Suprapubic skin (tissue), 4 donors: Measurements from ENCODE around the gene ERCC4. TPM values are rescaled to one million over a fixed set of nuclear protein-coding genes. Genes with fewer than 3 reads are reported as not detected.

ENCODE experiments used
- DNase-seq, 2 donors: peaks; one replicate each; pipeline ENCODE4 v3.0.0-alpha.2; 2019; ENCODE audit warnings: low spot score in 2 of 2
- H3K27ac ChIP-seq: fragments of 200-600 bp; sonication (generic); one replicate; pipeline ENCODE4 v1.5.1; 2019
- H3K27me3 ChIP-seq: fragments of 200-600 bp; sonication (generic); one replicate; pipeline ENCODE4 v1.5.1; 2019
- H3K36me3 ChIP-seq: fragments of 200-600 bp; sonication (generic); one replicate; pipeline ENCODE4 v1.5.1; 2019
- H3K4me1 ChIP-seq: fragments of 200-600 bp; sonication (generic); one replicate; pipeline ENCODE4 v1.5.1; 2019
- H3K4me3 ChIP-seq: fragments of 200-600 bp; sonication (generic); one replicate; pipeline ENCODE4 v1.5.1; 2019; ENCODE audit warnings: mild to moderate bottlenecking
- H3K9me3 ChIP-seq: fragments of 200-600 bp; sonication (generic); one replicate; pipeline ENCODE4 v1.5.1; 2019
- CTCF ChIP-seq, 2 donors: fragments of 200-600 bp in 1 of 2; fragments of 450-650 bp in 1 of 2; sonication (generic) in 1 of 2; IDR thresholded peaks; one replicate each; pipeline ENCODE4 v1.5.1; 2016 to 2019; ENCODE audit warnings: antibody characterized with exemption in 2 of 2, mild to moderate bottlenecking in 1 of 2, moderate library complexity in 1 of 2
- EP300 ChIP-seq: sonication (generic); formaldehyde crosslinking; IDR thresholded peaks from one replicate; pipeline ENCODE4 v1.6.1; 2017; ENCODE audit warnings: antibody characterized with exemption
- POLR2A ChIP-seq, 2 donors: fragments of 450-650 bp; IDR thresholded peaks; one replicate each; pipeline ENCODE4 v1.6.1; 2017; ENCODE audit warnings: antibody characterized with exemption in 2 of 2, mild to moderate bottlenecking in 2 of 2, moderate library complexity in 2 of 2
- POLR2AphosphoS5 ChIP-seq, 3 donors: sonication (generic); formaldehyde crosslinking; IDR thresholded peaks; one replicate each; pipeline ENCODE4 v1.6.1; 2017; ENCODE audit warnings: antibody characterized with exemption in 3 of 3
- WGBS: methylation state at CpG from one replicate; pipeline ENCODE4 v1.1.5; 2018; 5-methylcytosine and 5-hydroxymethylcytosine counted together
- total RNA-seq, 4 donors: library from RNA; depleted of rRNA; stranded (reverse); fragments of >200 nt; gene quantifications; one replicate each; pipeline ENCODE4 v1.1.0, GENCODE V29; 2016

ERCC4 gene
- total RNA-seq, 4 donors from 2014 or later: 4.3 to 6.0 (median 5.2) TPM

GRCh38 chr16:13994239-13995106, 74.5 kb downstream of the ERCC4 start:
- H3K36me3 ChIP-seq: no peaks in the 10 kb centered on the region
- no peak overlapping the region for H3K4me3 ChIP-seq
- TF ChIP-seq POLR2AphosphoS5 (IDR thresholded peaks at IDR 0.05) (no peak), CTCF (IDR thresholded peaks at IDR 0.05) (no peak), EP300 (no peak), POLR2A (IDR thresholded peaks at IDR 0.05) (no peak)
- H3K4me1 ChIP-seq: no peaks in the 10 kb centered on the region
- peak in 1 of 2 donors; percentile 13 for DNase-seq
- whole genome bisulfite sequencing: 52% methylated on average over 14 of the region's 14 CpGs
- H3K27me3 ChIP-seq: no peaks in the 10 kb centered on the region
- no peaks in the 10 kb centered on the region for H3K9me3 ChIP-seq
- H3K27ac ChIP-seq: no peak overlapping the region

GRCh38 chr16:13995194-13995593, 75.2 kb downstream of the ERCC4 start:
- H3K27ac ChIP-seq: no peak overlapping the region
- H3K9me3 ChIP-seq: no peaks in the 10 kb centered on the region
- TF ChIP-seq CTCF (IDR thresholded peaks at IDR 0.05) (no peak), POLR2A (IDR thresholded peaks at IDR 0.05) (no peak), EP300 (no peak), POLR2AphosphoS5 (IDR thresholded peaks at IDR 0.05) (no peak)
- no peak overlapping the region for H3K4me3 ChIP-seq
- no peaks in the 10 kb centered on the region for H3K27me3 ChIP-seq
- no peaks in the 10 kb centered on the region for H3K36me3 ChIP-seq
- no peaks in the 10 kb centered on the region for H3K4me1 ChIP-seq
- 88% methylated on average over 1 of the region's 1 CpG for WGBS
- DNase-seq: no peak

GRCh38 chr16:13996778-13997288, 76.9 kb downstream of the ERCC4 start:
- TF ChIP-seq CTCF (IDR thresholded peaks at IDR 0.05) (no peak), POLR2AphosphoS5 (IDR thresholded peaks at IDR 0.05) (no peak), EP300 (no peak), POLR2A (IDR thresholded peaks at IDR 0.05) (no peak)
- WGBS: 87% methylated on average over 11 of the region's 11 CpGs
- H3K27ac ChIP-seq: no peak overlapping the region

GRCh38 chr16:13997526-13997925, 77.6 kb downstream of the ERCC4 start:
- DNase-seq: no peak
- Histone ChIP-seq H3K4me1 (peaks cover 3% of the 10 kb centered on the region), H3K4me3 (no peak overlapping the region), H3K36me3 (no peaks in the 10 kb centered on the region), H3K27ac (no peak overlapping the region), H3K9me3 (no peaks in the 10 kb centered on the region), H3K27me3 (no peaks in the 10 kb centered on the region)
- 86% methylated on average over 4 of the region's 4 CpGs for WGBS
- TF ChIP-seq POLR2A (IDR thresholded peaks at IDR 0.05): no peak
- no peak for TF ChIP-seq EP300
- TF ChIP-seq CTCF (IDR thresholded peaks at IDR 0.05): no peak
- TF ChIP-seq POLR2AphosphoS5 (IDR thresholded peaks at IDR 0.05): no peak

More at GRCh38 chr16:13996778-13997288, 76.9 kb downstream of the ERCC4 start:
- Histone ChIP-seq H3K36me3 (no peaks in the 10 kb centered on the region), H3K9me3 (no peaks in the 10 kb centered on the region), H3K27me3 (no peaks in the 10 kb centered on the region), H3K4me1 (no peaks in the 10 kb centered on the region), H3K4me3 (no peak overlapping the region)
- peak in 1 of 2 donors; percentile 47 for DNase-seq

- Histone ChIP-seq H3K27me3 (no peaks in the 10 kb centered on the region), H3K36me3 (no peaks in the 10 kb centered on the region), H3K9me3 (no peaks in the 10 kb centered on the region), H3K27ac (no peak overlapping the region), H3K4me3 (no peak overlapping the region), H3K4me1 (peaks cover 7% of the 10 kb centered on the region)
- DNase-seq: no peak
- WGBS: 69% methylated on average over 5 of the region's 5 CpGs
- TF ChIP-seq EP300 (no peak), POLR2AphosphoS5 (IDR thresholded peaks at IDR 0.05) (no peak), POLR2A (IDR thresholded peaks at IDR 0.05) (no peak), CTCF (IDR thresholded peaks at IDR 0.05) (no peak)
These were observed 78.0 kb downstream of the ERCC4 start for GRCh38 chr16:13997933-13998332.
